GM18520 (cell line): ENCODE results near the gene SNAP29.

Experiments
- ATAC-seq: cut with Tn5 transposase; IDR thresholded peaks from one replicate; pipeline ENCODE4 v1.9.1; 2021; ENCODE audit not compliant: unreplicated experiment

The SNAP29 gene

GRCh38 chr22:20865875-20866445 is 7.2 kb downstream of the SNAP29 start:
- ATAC-seq: no peak

- ATAC-seq: no peak
These were observed 7.9 kb downstream of the SNAP29 start for GRCh38 chr22:20866736-20867135.

GRCh38 chr22:20867179-20868024 is 8.6 kb downstream of the SNAP29 start:
- ATAC-seq: no peak

- ATAC-seq: no peak
These were observed 9.5 kb downstream of the SNAP29 start for GRCh38 chr22:20868025-20868962.

GRCh38 chr22:20869234-20869633 is 10.4 kb downstream of the SNAP29 start:
- ATAC-seq: no peak

- ATAC-seq: no peak
These were observed 14.4 kb downstream of the SNAP29 start for GRCh38 chr22:20873214-20873613.

GRCh38 chr22:20875296-20875695 is 16.5 kb downstream of the SNAP29 start:
- ATAC-seq: no peak

GRCh38 chr22:20877715-20878114 is 18.9 kb downstream of the SNAP29 start:
- ATAC-seq: no peak

- ATAC-seq: no peak
These were observed 22.4 kb downstream of the SNAP29 start for GRCh38 chr22:20881231-20881630.

- no peak for ATAC-seq
These were observed 23.3 kb downstream of the SNAP29 start for GRCh38 chr22:20881869-20882815.

GRCh38 chr22:20882855-20883254 is 24.0 kb downstream of the SNAP29 start:
- no peak for ATAC-seq

- no peak for ATAC-seq
These were observed 25.6 kb downstream of the SNAP29 start for GRCh38 chr22:20884454-20884853.

- ATAC-seq: no peak
These were observed 26.3 kb downstream of the SNAP29 start for GRCh38 chr22:20885017-20885556.

- ATAC-seq: no peak
These were observed 26.9 kb downstream of the SNAP29 start for GRCh38 chr22:20885557-20886323.

GRCh38 chr22:20887375-20887774 is 28.6 kb downstream of the SNAP29 start:
- no peak for ATAC-seq

GRCh38 chr22:20889025-20889704 is 30.4 kb downstream of the SNAP29 start:
- ATAC-seq: no peak

- ATAC-seq: no peak
These were observed 31.2 kb downstream of the SNAP29 start for GRCh38 chr22:20889904-20890540.

GRCh38 chr22:20890975-20891374 is 32.2 kb downstream of the SNAP29 start:
- ATAC-seq: no peak
